OCI-LY3 (cell line): ENCODE data around the gene CIAPIN1.
"Not testable (repeated sequence)": the region's sequence is repeated elsewhere in the genome, so short reads cannot be mapped to it uniquely, and the experiment has no call there.

ENCODE experiments used
- H2AFZ ChIP-seq: fragments of 200-600, 300-600 bp; shearing (Covaris generic); 2 replicates; pipeline ENCODE4 v1.6.0; 2014; ENCODE audit warnings: antibody characterized with exemption, low read depth, low read length
- H3K27ac ChIP-seq: fragments of 200-600, 300-600 bp; sonication (generic); 2 replicates; pipeline ENCODE4 v1.5.1; 2014; ENCODE audit warnings: mild to moderate bottlenecking, low read length, moderate library complexity, mixed read lengths
- H3K27me3 ChIP-seq: fragments of 200-600, 300-600 bp; sonication (generic); 2 replicates; pipeline ENCODE4 v1.6.1; 2014; ENCODE audit warnings: low read depth, low read length, mixed read lengths
- H3K36me3 ChIP-seq: fragments of 200-600, 300-600 bp; sonication (generic); replicated peaks from 2 replicates; pipeline ENCODE3; 2014; ENCODE audit warnings: low read depth, low read length, mixed read lengths
- H3K4me1 ChIP-seq: fragments of 300-600, 200-600 bp; sonication (generic); 2 replicates; pipeline ENCODE4 v1.6.1; 2014; ENCODE audit warnings: low read length, mixed read lengths
- H3K4me2 ChIP-seq: fragments of 200-600, 300-600 bp; sonication (generic); 2 replicates; pipeline ENCODE4 v1.6.1; 2014; ENCODE audit warnings: low read length, mixed read lengths
- H3K4me3 ChIP-seq: fragments of 300-600, 200-600 bp; sonication (generic); 2 replicates; pipeline ENCODE4 v1.5.1; 2014; ENCODE audit warnings: antibody characterized with exemption, mild to moderate bottlenecking, low read length, moderate library complexity
- H3K79me2 ChIP-seq: fragments of 300-600, 200-600 bp; shearing (Covaris generic); 2 replicates; pipeline ENCODE4 v1.6.1; 2014; ENCODE audit warnings: mild to moderate bottlenecking, low read length, mixed read lengths
- H3K9ac ChIP-seq: fragments of 300-600, 200-600 bp; shearing (Covaris generic); 2 replicates; pipeline ENCODE4 v1.6.0; 2014; ENCODE audit warnings: mild to moderate bottlenecking, low read length, moderate library complexity
- H3K9me3 ChIP-seq: fragments of 200-600, 300-600 bp; shearing (Covaris generic); 2 replicates; pipeline ENCODE4 v1.6.1; 2014; ENCODE audit warnings: low read length, mixed read lengths; ENCODE audit not compliant: insufficient read depth
- H4K20me1 ChIP-seq: fragments of 200-600, 300-600 bp; sonication (generic); 2 replicates; pipeline ENCODE4 v1.6.1; 2016; ENCODE audit warnings: low read length, mixed read lengths; ENCODE audit not compliant: insufficient read depth
- CTCF ChIP-seq: fragments of 200-600, 300-600 bp; sonication (generic); IDR thresholded peaks from 2 replicates; pipeline ENCODE4 v1.5.1; 2014; ENCODE audit warnings: antibody characterized with exemption, low read length, low read depth
- EZH2phosphoT487 ChIP-seq: fragments of 200-600 bp; shearing (Covaris generic); IDR thresholded peaks from 2 replicates; pipeline ENCODE4 v1.6.1; 2018; ENCODE audit warnings: antibody characterized with exemption, mixed run types, low read depth

Gene CIAPIN1

DNA sequence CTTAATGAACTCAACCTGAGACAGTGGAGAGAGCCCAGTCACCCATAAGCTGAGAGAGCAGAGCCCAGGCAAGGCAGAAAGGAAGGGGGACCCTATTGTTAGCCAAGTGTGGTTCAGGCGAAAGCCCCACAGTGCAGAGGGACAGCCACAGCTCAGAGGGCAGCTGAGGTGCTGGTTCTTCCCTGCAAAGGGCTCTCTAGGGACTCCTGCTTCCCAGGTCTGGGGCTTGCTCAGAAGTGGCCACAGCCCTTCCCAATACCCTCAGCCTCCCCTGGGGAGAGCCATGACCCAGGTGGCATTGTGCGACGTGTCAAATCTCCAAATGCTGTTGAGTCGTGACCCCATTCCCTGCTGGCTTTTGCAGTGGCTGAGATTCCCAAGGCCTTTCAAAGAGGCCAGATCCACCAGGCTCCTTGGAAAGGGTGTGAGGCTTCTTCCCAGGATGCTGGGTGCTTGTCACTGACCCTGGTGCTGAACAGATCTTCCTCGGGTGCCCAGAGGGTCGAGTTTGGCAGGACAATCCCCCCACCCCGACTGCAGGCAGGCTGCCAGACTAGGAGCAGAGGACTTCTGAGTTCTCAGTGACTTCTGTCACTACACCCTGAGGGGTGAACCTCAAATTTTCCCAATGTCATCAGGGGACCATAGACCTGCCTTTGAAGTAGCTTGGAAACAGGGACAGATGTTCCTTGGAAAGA is 45.1 kb downstream of the CIAPIN1 start:
- peaks cover 49% of the 10 kb centered on the region for H3K4me1 ChIP-seq
- no peaks in the 10 kb centered on the region for H3K9me3 ChIP-seq
- TF ChIP-seq EZH2phosphoT487 (no peak), CTCF (no peak)
- no peak overlapping the region for H3K4me2 ChIP-seq
- no peak overlapping the region for H3K4me3 ChIP-seq
- no peaks in the 10 kb centered on the region for H4K20me1 ChIP-seq
- H3K27ac ChIP-seq, result no peak overlapping the region
- no peak overlapping the region for H2AFZ ChIP-seq
- no peaks in the 10 kb centered on the region for H3K36me3 ChIP-seq
- no peaks in the 10 kb centered on the region for H3K79me2 ChIP-seq
- H3K9ac ChIP-seq, result no peak overlapping the region
- H3K27me3 ChIP-seq, result no peaks in the 10 kb centered on the region

DNA sequence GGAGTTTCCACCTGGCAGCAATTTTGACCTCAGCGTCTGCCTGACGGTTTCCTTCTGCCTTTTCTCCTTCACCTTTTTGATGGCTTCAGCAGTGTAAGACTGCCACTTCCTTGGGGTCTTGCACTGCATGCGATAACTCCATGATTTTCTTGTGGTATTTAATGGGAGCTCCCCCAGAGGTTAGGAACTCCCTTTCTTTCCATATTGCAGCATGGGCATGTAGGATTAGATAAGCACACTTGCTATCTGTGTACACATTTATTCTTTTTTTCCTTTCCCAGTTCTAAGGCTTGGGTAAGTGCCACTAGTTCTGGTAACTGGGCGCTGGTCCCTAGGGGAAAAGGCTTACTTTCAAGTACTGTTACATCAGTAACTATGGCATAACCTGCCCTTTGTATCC is 49.7 kb downstream of the CIAPIN1 start:
- H3K9me3 ChIP-seq, H3K79me2 ChIP-seq, H3K36me3 ChIP-seq, H3K4me3 ChIP-seq, H2AFZ ChIP-seq, H3K4me2 ChIP-seq, H3K9ac ChIP-seq, H4K20me1 ChIP-seq, H3K27me3 ChIP-seq, H3K27ac ChIP-seq: not testable (repeated sequence)
- peaks cover 22% of the 10 kb centered on the region for H3K4me1 ChIP-seq

DNA sequence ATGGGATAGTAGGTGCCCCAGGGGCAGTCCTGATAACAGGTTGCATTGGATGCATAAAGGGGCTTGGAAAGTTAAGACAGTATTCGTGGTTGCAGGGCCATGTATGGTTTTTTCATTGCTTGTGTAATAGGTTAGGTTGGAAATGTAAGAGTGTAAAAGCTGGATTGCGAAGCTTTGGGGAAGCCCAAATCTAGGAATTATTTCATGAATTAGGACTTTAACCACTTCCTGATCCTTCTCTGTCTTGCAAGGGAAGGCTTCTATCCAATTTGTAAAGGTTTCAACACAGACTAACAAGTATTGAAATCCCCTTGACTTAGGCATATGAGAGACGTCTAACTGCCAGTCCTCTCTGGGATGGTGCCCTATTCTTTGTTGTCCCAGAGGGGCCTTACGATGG is 50.4 kb downstream of the CIAPIN1 start:
- H3K27ac ChIP-seq, result no peak overlapping the region
- TF ChIP-seq EZH2phosphoT487 (no peak), CTCF (no peak)
- no peaks in the 10 kb centered on the region for H3K27me3 ChIP-seq
- H3K4me3 ChIP-seq, result no peak overlapping the region
- peaks cover 18% of the 10 kb centered on the region for H3K4me1 ChIP-seq
- no peak overlapping the region for H3K4me2 ChIP-seq
- no peaks in the 10 kb centered on the region for H3K36me3 ChIP-seq
- no peaks in the 10 kb centered on the region for H4K20me1 ChIP-seq
- no peaks in the 10 kb centered on the region for H3K79me2 ChIP-seq
- no peak overlapping the region for H2AFZ ChIP-seq
- H3K9me3 ChIP-seq, result no peaks in the 10 kb centered on the region
- H3K9ac ChIP-seq, result no peak overlapping the region

GRCh38 chr16:57395026-57395425 is 52.2 kb downstream of the CIAPIN1 start:
- Histone ChIP-seq H2AFZ (no peak overlapping the region), H3K9ac (no peak overlapping the region), H3K4me1 (peaks cover 16% of the 10 kb centered on the region), H3K4me2 (no peak overlapping the region), H3K36me3 (no peaks in the 10 kb centered on the region), H3K4me3 (no peak overlapping the region), H3K79me2 (no peaks in the 10 kb centered on the region), H3K9me3 (no peaks in the 10 kb centered on the region), H4K20me1 (no peaks in the 10 kb centered on the region), H3K27me3 (no peaks in the 10 kb centered on the region), H3K27ac (no peak overlapping the region)
- no peak for TF ChIP-seq EZH2phosphoT487
- TF ChIP-seq CTCF, result no peak
